Neural cell (in vitro differentiated cells): Measurements from ENCODE around the gene TBC1D30. TPM values are rescaled to one million over a fixed set of nuclear protein-coding genes. Genes with fewer than 3 reads are reported as not detected.

Source experiments
- H2AFZ ChIP-seq: fragments of 200-600, 300-800 bp; sonication (generic), shearing (Covaris generic); 2 replicates; pipeline ENCODE4 v1.6.0; 2014; ENCODE audit warnings: low read depth, mild to moderate bottlenecking, antibody characterized with exemption, low read length, moderate library complexity
- H3F3A ChIP-seq: fragments of 200-600 bp; shearing (Covaris generic); 2 replicates; pipeline ENCODE4 v1.6.1; 2016; ENCODE audit warnings: mild to moderate bottlenecking, moderate library complexity, mixed read lengths, antibody characterized with exemption, low read length; ENCODE audit not compliant: insufficient read depth, poor library complexity, severe bottlenecking
- H3K27ac ChIP-seq: fragments of 200-600, 300-800 bp; sonication (generic), shearing (Covaris generic); 2 replicates; pipeline ENCODE4 v1.5.1; 2014; ENCODE audit warnings: mild to moderate bottlenecking, low read length, moderate library complexity
- H3K27me3 ChIP-seq: fragments of 300-800, 200-600 bp; sonication (generic), shearing (Covaris generic); 2 replicates; pipeline ENCODE4 v1.6.0; 2014; ENCODE audit warnings: mild to moderate bottlenecking, low read depth, low read length, moderate library complexity; ENCODE audit not compliant: insufficient read depth
- H3K36me3 ChIP-seq: fragments of 300-800, 200-600 bp; sonication (generic), shearing (Covaris generic); 2 replicates; pipeline ENCODE4 v1.5.1; 2014; ENCODE audit warnings: mild to moderate bottlenecking, antibody characterized with exemption, low read length, moderate library complexity; ENCODE audit not compliant: insufficient read depth
- H3K4me2 ChIP-seq: fragments of 300-800, 200-600 bp; sonication (generic), shearing (Covaris generic); 2 replicates; pipeline ENCODE4 v1.6.0; 2014; ENCODE audit warnings: mild to moderate bottlenecking, low read length
- H3K4me3 ChIP-seq: fragments of 300-800, 200-600 bp; sonication (generic), shearing (Covaris generic); 2 replicates; pipeline ENCODE4 v1.5.1; 2014; ENCODE audit warnings: mild to moderate bottlenecking, low read length, moderate library complexity
- H3K79me2 ChIP-seq: fragments of 200-600 bp; shearing (Covaris generic); replicated peaks from 2 replicates; pipeline ENCODE4 v1.6.0; 2014; ENCODE audit warnings: mild to moderate bottlenecking, low read length, moderate library complexity; ENCODE audit not compliant: insufficient read depth
- H3K9ac ChIP-seq: fragments of 300-800, 200-600 bp; sonication (generic), shearing (Covaris generic); 2 replicates; pipeline ENCODE4 v1.6.1; 2016; ENCODE audit warnings: mild to moderate bottlenecking, low read length, mixed read lengths
- H3K9me2 ChIP-seq: fragments of 200-600 bp; shearing (Covaris generic); 2 replicates; pipeline ENCODE4 v1.6.1; 2016; ENCODE audit warnings: mild to moderate bottlenecking, low read length, mixed read lengths; ENCODE audit not compliant: insufficient read depth
- H3K9me3 ChIP-seq: fragments of 200-600, 300-800 bp; sonication (generic), shearing (Covaris generic); 2 replicates; pipeline ENCODE4 v1.6.1; 2016; ENCODE audit warnings: mild to moderate bottlenecking, mixed run types, low read length, moderate library complexity, mixed read lengths
- H4K20me1 ChIP-seq: fragments of 200-600 bp; shearing (Covaris generic); 2 replicates; pipeline ENCODE4 v1.6.1; 2016; ENCODE audit warnings: mild to moderate bottlenecking, mixed run types; ENCODE audit not compliant: insufficient read depth
- EP300 ChIP-seq: fragments of 450-650 bp; conservative IDR thresholded peaks from 2 replicates; pipeline ENCODE4 v1.6.1; 2014; ENCODE audit warnings: antibody characterized with exemption, mild to moderate bottlenecking, moderate library complexity; ENCODE audit not compliant: poor library complexity, severe bottlenecking
- EZH2 ChIP-seq: fragments of 200-600, 300-800 bp; shearing (Covaris generic), sonication (generic); IDR thresholded peaks from 2 replicates; pipeline ENCODE4 v1.6.1; 2014; ENCODE audit warnings: antibody characterized with exemption, low read length, borderline replicate concordance, mild to moderate bottlenecking; ENCODE audit not compliant: insufficient read depth, poor library complexity, severe bottlenecking
- MXI1 ChIP-seq: fragments of 450-650 bp; conservative IDR thresholded peaks from 2 replicates; pipeline ENCODE4 v1.6.1; 2014; ENCODE audit warnings: antibody characterized with exemption, mild to moderate bottlenecking; ENCODE audit not compliant: poor library complexity, severe bottlenecking
- POLR2AphosphoS5 ChIP-seq: IDR thresholded peaks from 2 replicates; pipeline ENCODE4 v1.6.1; 2012
- RAD21 ChIP-seq: fragments of 450-650 bp; conservative IDR thresholded peaks from 2 replicates; pipeline ENCODE4 v1.6.1; 2014; ENCODE audit warnings: antibody characterized with exemption, mild to moderate bottlenecking, moderate library complexity
- SMC3 ChIP-seq: fragments of 450-650 bp; conservative IDR thresholded peaks from 2 replicates; pipeline ENCODE4 v1.6.1; 2014; ENCODE audit warnings: antibody characterized with exemption, mild to moderate bottlenecking, moderate library complexity; ENCODE audit not compliant: poor library complexity
- TAF1 ChIP-seq: IDR thresholded peaks from 2 replicates; pipeline ENCODE4 v1.6.1; 2012; ENCODE audit warnings: low read depth
- polyA plus RNA-seq: library from polyadenylated mRNA; depleted of rRNA; stranded (reverse); fragments of >200 nt; gene quantifications from 2 replicates; pipeline ENCODE4 v1.2.3, GENCODE V29; 2014
- TF ChIP-seq, protein P1 (sequence below): fragments of 450-650 bp; IDR thresholded peaks from 2 replicates; pipeline ENCODE4 v1.5.1; 2014; ENCODE audit warnings: antibody characterized with exemption, mild to moderate bottlenecking, moderate library complexity; ENCODE audit not compliant: poor library complexity, severe bottlenecking
- TF ChIP-seq, protein P2 (sequence below): IDR thresholded peaks from 2 replicates; pipeline ENCODE4 v1.6.1; 2012; ENCODE audit warnings: borderline replicate concordance

Gene TBC1D30
- polyA plus RNA-seq, 1 donor from 2014 or later: 17.6 TPM

DNA sequence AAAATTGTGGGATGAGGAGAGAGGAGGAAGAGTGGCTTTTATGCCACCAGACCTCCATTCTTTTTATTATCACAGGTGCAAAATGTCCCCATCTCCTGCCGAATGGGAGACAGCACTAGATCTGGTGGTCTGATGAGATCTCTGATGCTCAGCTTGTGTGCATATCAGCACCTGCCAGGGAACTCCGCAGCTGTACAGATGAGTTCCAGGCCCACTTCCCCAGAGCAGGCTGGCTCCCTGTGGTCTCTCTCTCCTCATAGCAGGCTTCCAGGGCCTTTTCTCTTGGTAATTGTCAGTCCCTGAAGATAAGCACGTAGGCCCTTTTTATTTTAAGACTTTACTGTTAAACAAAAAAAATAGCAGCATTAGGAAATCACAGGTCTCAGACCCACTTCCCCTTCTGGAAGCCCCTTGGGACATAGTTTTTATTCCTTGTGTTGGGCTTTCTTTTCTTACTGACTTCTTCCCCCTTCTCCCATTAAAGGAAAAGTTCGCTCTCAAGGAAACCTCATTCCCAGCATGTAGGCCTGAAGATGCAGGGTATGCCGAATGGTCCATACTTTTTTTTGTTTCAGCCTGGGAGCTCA lies 4.5 kb upstream of the TBC1D30 start:
- Histone ChIP-seq H3K4me2 (no peak overlapping the region), H3K9ac (no peak overlapping the region), H2AFZ (no peak overlapping the region), H3K9me2 (no peaks in the 10 kb centered on the region), H3K9me3 (no peaks in the 10 kb centered on the region), H3K4me3 (no peak overlapping the region), H3K27me3 (no peaks in the 10 kb centered on the region), H3K79me2 (no peaks in the 10 kb centered on the region), H4K20me1 (no peaks in the 10 kb centered on the region), H3K27ac (no peak overlapping the region), H3K36me3 (no peaks in the 10 kb centered on the region), H3F3A (no peaks in the 10 kb centered on the region)
- TF ChIP-seq EZH2: no peak
- TF ChIP-seq EP300: no peak
- TF ChIP-seq TAF1: no peak
- no peak for TF ChIP-seq MXI1
- TF ChIP-seq RAD21: no peak

DNA sequence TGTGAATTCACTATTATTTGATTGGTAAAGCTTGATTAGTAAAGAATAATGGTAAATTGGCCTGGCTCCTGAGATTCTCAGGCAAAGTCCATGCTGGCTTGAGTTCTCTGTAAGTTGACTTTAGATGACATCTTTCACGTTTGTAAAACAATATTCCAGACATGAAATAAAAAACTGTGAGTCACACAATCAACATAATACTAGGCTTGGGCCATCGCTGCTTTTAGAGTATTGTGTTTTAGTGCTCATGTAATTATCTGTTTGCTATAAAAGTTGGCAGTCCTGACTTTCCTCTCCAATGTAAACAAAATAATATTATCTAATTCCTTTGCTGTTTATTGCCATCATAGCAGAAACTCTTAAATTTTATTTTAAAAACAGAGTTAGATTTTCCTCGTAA lies 3.9 kb upstream of the TBC1D30 start:
- TF ChIP-seq EP300 (no peak), EZH2 (no peak), TAF1 (no peak), MXI1 (no peak), RAD21 (no peak), SMC3 (no peak), POLR2AphosphoS5 (no peak)
- TF ChIP-seq, protein P1, sequence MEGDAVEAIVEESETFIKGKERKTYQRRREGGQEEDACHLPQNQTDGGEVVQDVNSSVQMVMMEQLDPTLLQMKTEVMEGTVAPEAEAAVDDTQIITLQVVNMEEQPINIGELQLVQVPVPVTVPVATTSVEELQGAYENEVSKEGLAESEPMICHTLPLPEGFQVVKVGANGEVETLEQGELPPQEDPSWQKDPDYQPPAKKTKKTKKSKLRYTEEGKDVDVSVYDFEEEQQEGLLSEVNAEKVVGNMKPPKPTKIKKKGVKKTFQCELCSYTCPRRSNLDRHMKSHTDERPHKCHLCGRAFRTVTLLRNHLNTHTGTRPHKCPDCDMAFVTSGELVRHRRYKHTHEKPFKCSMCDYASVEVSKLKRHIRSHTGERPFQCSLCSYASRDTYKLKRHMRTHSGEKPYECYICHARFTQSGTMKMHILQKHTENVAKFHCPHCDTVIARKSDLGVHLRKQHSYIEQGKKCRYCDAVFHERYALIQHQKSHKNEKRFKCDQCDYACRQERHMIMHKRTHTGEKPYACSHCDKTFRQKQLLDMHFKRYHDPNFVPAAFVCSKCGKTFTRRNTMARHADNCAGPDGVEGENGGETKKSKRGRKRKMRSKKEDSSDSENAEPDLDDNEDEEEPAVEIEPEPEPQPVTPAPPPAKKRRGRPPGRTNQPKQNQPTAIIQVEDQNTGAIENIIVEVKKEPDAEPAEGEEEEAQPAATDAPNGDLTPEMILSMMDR: no peak
- TF ChIP-seq, protein P2, sequence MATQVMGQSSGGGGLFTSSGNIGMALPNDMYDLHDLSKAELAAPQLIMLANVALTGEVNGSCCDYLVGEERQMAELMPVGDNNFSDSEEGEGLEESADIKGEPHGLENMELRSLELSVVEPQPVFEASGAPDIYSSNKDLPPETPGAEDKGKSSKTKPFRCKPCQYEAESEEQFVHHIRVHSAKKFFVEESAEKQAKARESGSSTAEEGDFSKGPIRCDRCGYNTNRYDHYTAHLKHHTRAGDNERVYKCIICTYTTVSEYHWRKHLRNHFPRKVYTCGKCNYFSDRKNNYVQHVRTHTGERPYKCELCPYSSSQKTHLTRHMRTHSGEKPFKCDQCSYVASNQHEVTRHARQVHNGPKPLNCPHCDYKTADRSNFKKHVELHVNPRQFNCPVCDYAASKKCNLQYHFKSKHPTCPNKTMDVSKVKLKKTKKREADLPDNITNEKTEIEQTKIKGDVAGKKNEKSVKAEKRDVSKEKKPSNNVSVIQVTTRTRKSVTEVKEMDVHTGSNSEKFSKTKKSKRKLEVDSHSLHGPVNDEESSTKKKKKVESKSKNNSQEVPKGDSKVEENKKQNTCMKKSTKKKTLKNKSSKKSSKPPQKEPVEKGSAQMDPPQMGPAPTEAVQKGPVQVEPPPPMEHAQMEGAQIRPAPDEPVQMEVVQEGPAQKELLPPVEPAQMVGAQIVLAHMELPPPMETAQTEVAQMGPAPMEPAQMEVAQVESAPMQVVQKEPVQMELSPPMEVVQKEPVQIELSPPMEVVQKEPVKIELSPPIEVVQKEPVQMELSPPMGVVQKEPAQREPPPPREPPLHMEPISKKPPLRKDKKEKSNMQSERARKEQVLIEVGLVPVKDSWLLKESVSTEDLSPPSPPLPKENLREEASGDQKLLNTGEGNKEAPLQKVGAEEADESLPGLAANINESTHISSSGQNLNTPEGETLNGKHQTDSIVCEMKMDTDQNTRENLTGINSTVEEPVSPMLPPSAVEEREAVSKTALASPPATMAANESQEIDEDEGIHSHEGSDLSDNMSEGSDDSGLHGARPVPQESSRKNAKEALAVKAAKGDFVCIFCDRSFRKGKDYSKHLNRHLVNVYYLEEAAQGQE: no peak
- Histone ChIP-seq H3F3A (no peaks in the 10 kb centered on the region), H3K27ac (no peak overlapping the region), H3K9me2 (no peaks in the 10 kb centered on the region), H2AFZ (no peak overlapping the region), H3K36me3 (no peaks in the 10 kb centered on the region), H3K4me2 (no peak overlapping the region), H3K27me3 (peaks cover 5% of the 10 kb centered on the region), H3K79me2 (no peaks in the 10 kb centered on the region), H4K20me1 (no peaks in the 10 kb centered on the region), H3K4me3 (no peak overlapping the region), H3K9ac (no peak overlapping the region), H3K9me3 (no peaks in the 10 kb centered on the region)
